ENCODE results near the gene RHOV. TPM values are rescaled to one million over a fixed set of nuclear protein-coding genes. Genes with fewer than 3 reads are reported as not detected.

RHOV gene
- total and polyA plus RNA-seq, 10 of the 15 experiments (the other 5 are each of a cell fraction or from before 2014, with no cell fraction given) = 0.24 to 39.3 (median 9.3) TPM

- TF ChIP-seq ZNF592 (IDR thresholded peaks at IDR 0.05) (0 out of 2 replicates have a peak, but pooled peaks have one; percentile 25), NFIC (IDR thresholded peaks at IDR 0.05; ENCODE audit: low read depth, low read length) (no peak), CBX5 (IDR thresholded peaks at IDR 0.05; ENCODE audit: low read depth) (no peak), HDAC6 (IDR thresholded peaks at IDR 0.05; ENCODE audit: unreplicated experiment) (no peak), JUNB (IDR thresholded peaks at IDR 0.05) (no peak), PRDM15 (CRISPR knock-in tag; IDR thresholded peaks at IDR 0.05) (no peak), ZNF24 (IDR thresholded peaks at IDR 0.05) (peak; percentile 99), PML (IDR thresholded peaks at IDR 0.05; ENCODE audit: low read length) (no peak), RAD51 (IDR thresholded peaks at IDR 0.05) (no peak), RAD21 (IDR thresholded peaks at IDR 0.05; ENCODE audit: insufficient read depth, low read depth, low read length) (peak; percentile 95), GABPA (IDR thresholded peaks at IDR 0.05; ENCODE audit: low read depth) (no peak), MXI1 (IDR thresholded peaks at IDR 0.05; ENCODE audit: low read depth, low read length) (no peak), TCF3 (IDR thresholded peaks at IDR 0.05; ENCODE audit: borderline replicate concordance, insufficient read depth, low read depth, low read length) (no peak), ZNF687 (IDR thresholded peaks at IDR 0.05) (no peak), ZBED1 (IDR thresholded peaks at IDR 0.05; ENCODE audit: borderline replicate concordance) (no peak), RCOR1 (conservative IDR thresholded peaks at IDR 0.05; ENCODE audit: low read depth, low read length) (no peak)
- TF ChIP-seq, protein P1, sequence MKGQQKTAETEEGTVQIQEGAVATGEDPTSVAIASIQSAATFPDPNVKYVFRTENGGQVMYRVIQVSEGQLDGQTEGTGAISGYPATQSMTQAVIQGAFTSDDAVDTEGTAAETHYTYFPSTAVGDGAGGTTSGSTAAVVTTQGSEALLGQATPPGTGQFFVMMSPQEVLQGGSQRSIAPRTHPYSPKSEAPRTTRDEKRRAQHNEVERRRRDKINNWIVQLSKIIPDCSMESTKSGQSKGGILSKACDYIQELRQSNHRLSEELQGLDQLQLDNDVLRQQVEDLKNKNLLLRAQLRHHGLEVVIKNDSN (IDR thresholded peaks at IDR 0.05; ENCODE audit: borderline replicate concordance, extremely low read length, insufficient read depth, low read depth, low read length) = no peak
Observed at GRCh38 chr15:40857601-40858341, 16.3 kb downstream of the RHOV start (continued).
